K562 (cell line): Measurements from ENCODE around the gene TALDO1. TPM values are rescaled to one million over a fixed set of nuclear protein-coding genes. Genes with fewer than 3 reads are reported as not detected.

ENCODE experiments used
- ATAC-seq: fragments of 200-7000 bp; cut with Tn5 transposase; 3 replicates; pipeline ENCODE4 v1.9.1; 2020; ENCODE audit warnings: moderate library complexity
- BruUV-seq: library from RNA; stranded (reverse); fragments of 400-500 nt; replicated peaks from 2 replicates; lab custom pipeline; 2021; lab: Mats Ljungman, UMichigan
- CTCF ChIA-PET: fragments of 300-600 bp; formaldehyde crosslinking; extraction: SDS; loops from one replicate; lab custom pipeline; 2021; ENCODE audit warnings: low intra/inter-chr PET ratio; lab: Yijun Ruan, JAX
- POLR2A ChIA-PET: fragments of 300-600, 350-650 bp; sonication (Branson Sonifier 250); formaldehyde crosslinking; extraction: SDS; loops from one replicate; lab custom pipeline; 2021; ENCODE audit warnings: antibody characterized with exemption, inconsistent platforms; lab: Yijun Ruan, JAX
- DNase-seq, 4 experiments: peaks; one replicate each; pipeline versions ENCODE4 v3.0.0 to v3.0.0-alpha.2; 2011 to 2018; ENCODE audit warnings: low spot score in 3 of 4, mixed read lengths in 3 of 4; ENCODE audit errors: extremely low read depth in 1 of 4
- FAIRE-seq: peaks from 2 replicates; lab custom pipeline; 2011; peaks lifted over from hg19 to GRCh38; lab: Jason Lieb, UNC
- H2AFZ ChIP-seq: 2 replicates; pipeline ENCODE4 v1.6.0; 2011; ENCODE audit warnings: low read depth, low read length, control low read depth, inconsistent platforms
- H3K27ac ChIP-seq: fragments of 200-600 bp; 3 replicates; pipeline ENCODE4 v1.8.0; 2011; ENCODE audit warnings: low read depth, mild to moderate bottlenecking, control low read depth, inconsistent platforms, low read length, moderate library complexity, mixed read lengths; ENCODE audit errors: extremely low read depth
- H3K27me3 ChIP-seq, 2 experiments: fragments of 300-600 bp in 1 of 2; 2 replicates in 1 of 2; 3 replicates in 1 of 2; pipeline versions ENCODE4 v1.6.0 to v1.8.0; 2011; ENCODE audit warnings: inconsistent platforms in 2 of 2, low read length in 2 of 2, mild to moderate bottlenecking in 1 of 2, mixed read lengths in 1 of 2, moderate library complexity in 1 of 2; ENCODE audit not compliant: control insufficient read depth in 2 of 2, insufficient read depth in 2 of 2
- H3K36me3 ChIP-seq: fragments of 300-600 bp; 3 replicates; pipeline ENCODE4 v1.8.0; 2011; ENCODE audit warnings: mild to moderate bottlenecking, low read length, inconsistent platforms; ENCODE audit not compliant: control insufficient read depth, insufficient read depth
- H3K4me1 ChIP-seq, 2 experiments: fragments of 200-600 bp in 1 of 2; replicated peaks in 1 of 2; 2 replicates in 1 of 2; 3 replicates in 1 of 2; pipeline versions ENCODE4 v1.5.1 to v1.8.0; 2011; ENCODE audit warnings: inconsistent platforms in 2 of 2, low read length in 2 of 2, mild to moderate bottlenecking in 1 of 2, mixed read lengths in 1 of 2, moderate library complexity in 1 of 2; ENCODE audit not compliant: control insufficient read depth in 2 of 2, insufficient read depth in 2 of 2
- H3K4me2 ChIP-seq: 2 replicates; pipeline ENCODE4 v1.6.1; 2011; ENCODE audit warnings: low read length, control low read depth, inconsistent platforms, mixed read lengths; ENCODE audit not compliant: insufficient read depth
- H3K4me3 ChIP-seq: fragments of 200-600 bp; sonication (generic), shearing (Covaris generic); 2 replicates; pipeline ENCODE4 v1.5.1; 2016; ENCODE audit warnings: control low read depth, inconsistent platforms
- H3K79me2 ChIP-seq: fragments of 200-600 bp; 3 replicates; pipeline ENCODE4 v1.8.0; 2011; ENCODE audit warnings: low read length, inconsistent platforms; ENCODE audit not compliant: control insufficient read depth, insufficient read depth
- H3K9ac ChIP-seq, 2 experiments: 2 replicates each; pipeline versions ENCODE4 v1.6.0 to v1.6.1; 2011; ENCODE audit warnings: low read depth in 2 of 2, low read length in 2 of 2, control low read depth in 1 of 2, inconsistent platforms in 1 of 2, mild to moderate bottlenecking in 1 of 2, mixed read lengths in 1 of 2; ENCODE audit not compliant: insufficient read depth in 1 of 2
- H3K9me1 ChIP-seq: one replicate; pipeline ENCODE4 v1.6.0; 2011; ENCODE audit warnings: inconsistent platforms, mild to moderate bottlenecking, low read length, moderate library complexity; ENCODE audit not compliant: control insufficient read depth, insufficient read depth
- H3K9me3 ChIP-seq: replicated peaks from 2 replicates; pipeline ENCODE4 v1.5.1; 2011; ENCODE audit warnings: low read depth, low read length, inconsistent platforms; ENCODE audit not compliant: control insufficient read depth, insufficient read depth
- H4K20me1 ChIP-seq: replicated peaks from 2 replicates; pipeline ENCODE4 v1.6.1; 2011; ENCODE audit warnings: low read length, inconsistent platforms, mixed read lengths; ENCODE audit not compliant: control insufficient read depth, insufficient read depth
- BDP1 ChIP-seq: IDR thresholded peaks from 3 replicates; pipeline ENCODE4 v1.6.1; 2011; ENCODE audit not compliant: insufficient read length, insufficient read depth
- E2F3 ChIP-seq: fragments of 250-450 bp; sonication (Bioruptor Pico); IDR thresholded peaks from 2 replicates; pipeline ENCODE4 v1.4.0; 2020; ENCODE audit warnings: mild to moderate bottlenecking
- GABPB1 ChIP-seq: sonication (generic); formaldehyde crosslinking; IDR thresholded peaks from 2 replicates; pipeline ENCODE4 v1.8.0; 2022; ENCODE audit warnings: mild to moderate bottlenecking, missing genetic modification reagents
- NELFE ChIP-seq: IDR thresholded peaks from 2 replicates; pipeline ENCODE4 v1.6.1; 2011; ENCODE audit warnings: mild to moderate bottlenecking; ENCODE audit not compliant: insufficient read depth, insufficient read length
- OTX1 ChIP-seq: fragments of 450-650 bp; formaldehyde crosslinking; IDR thresholded peaks from 2 replicates; pipeline ENCODE4 v1.4.0; 2022; ENCODE audit warnings: mild to moderate bottlenecking
- THAP7 ChIP-seq: fragments of 250-450 bp; sonication (Bioruptor Pico); IDR thresholded peaks from 2 replicates; pipeline ENCODE4 v1.5.0; 2021
- ZNF311 ChIP-seq: fragments of 250-450 bp; sonication (Bioruptor Pico); IDR thresholded peaks from 2 replicates; pipeline ENCODE4 v1.4.0; 2020; ENCODE audit warnings: mild to moderate bottlenecking, moderate library complexity
- ZNF586 ChIP-seq: fragments of 450-650 bp; formaldehyde crosslinking; conservative IDR thresholded peaks from 2 replicates; pipeline ENCODE4 v1.4.0; 2020; ENCODE audit warnings: mild to moderate bottlenecking, moderate library complexity
- ZNF589 ChIP-seq: fragments of 200-800 bp; sonication (Bioruptor generic); IDR thresholded peaks from 2 replicates; pipeline ENCODE4 v1.6.1; 2016; ENCODE audit warnings: low read depth, missing genetic modification characterization, missing compliant biosample characterization
- WGBS: fragments of 100-300 bp; shearing (Covaris generic); methylation state at CpG from one replicate; pipeline ENCODE4 v1.1.6; 2016; ENCODE audit warnings: low coverage, mixed read lengths; ENCODE audit not compliant: insufficient coverage; ENCODE audit errors: missing lambda C conversion rate; 5-methylcytosine and 5-hydroxymethylcytosine counted together
- in situ Hi-C: fragments of 300-500 bp; cut with MboI; formaldehyde crosslinking; loops from 4 replicates; pipeline ENCODE4 v1.15.0; 2018; ENCODE audit warnings: inconsistent platforms, mixed read lengths
- intact Hi-C: fragments of 100-400 bp; cut with micrococcal nuclease; formaldehyde crosslinking; loops from 2 replicates; pipeline ENCODE4 v1.14.2; 2022
- polyA plus RNA-seq, 8 experiments: library from polyadenylated mRNA; depleted of rRNA in 4 of 8; stranded (reverse) in 5 of 8; unstranded in 3 of 8; fragments of >200 nt; fragmentation: Nextera tagmentation in 2 of 8; fragmentation: Illumina TruSeq in 1 of 8; extraction: Ambion mirVana in 2 of 8; extraction: Trizol in 1 of 8; gene quantifications; 2 replicates each; pipeline versions ENCODE4 v1.2.1 to v1.2.3, GENCODE V29; 2011 to 2014; ENCODE audit warnings: inconsistent platforms in 1 of 8, missing spikeins in 1 of 8
- total RNA-seq, 7 experiments: library from RNA; depleted of rRNA in 6 of 7; stranded (reverse); fragments of >200 nt in 6 of 7; fragmentation: Illumina TruSeq in 2 of 7; extraction: Trizol in 2 of 7; gene quantifications; 2 replicates each; pipeline versions ENCODE4 v1.2.1 to v1.2.3, GENCODE V29; 2011 to 2021; ENCODE audit warnings: low replicate concordance in 1 of 7
- TF ChIP-seq, protein P1 (sequence below): fragments of 200-600 bp; sonication (generic); IDR thresholded peaks from one replicate; pipeline ENCODE4 v1.6.1; 2012; ENCODE audit warnings: mild to moderate bottlenecking, low read depth, low read length, inconsistent platforms

TALDO1 gene
- total and polyA plus RNA-seq, 9 of the 15 experiments (the other 6 are each of a cell fraction or from before 2014, with no cell fraction given) = 260 to 541 (median 441) TPM

- H2AFZ ChIP-seq = no peak overlapping the region
- in situ Hi-C loops (no loop called here), intact Hi-C loops (loop anchor here (2.0 kb wide), 1 partner anchor 29 kb away; the partner anchor contains the start of gene CD151)
- H3K27me3 ChIP-seq = no peaks in the 10 kb centered on the region
- H3K4me2 ChIP-seq = peak overlapping the region; percentile 85
- 76% methylated on average over 15 of the region's 26 CpGs for WGBS
- DNase-seq (no peak), FAIRE-seq (no peak), ATAC-seq (no peak)
- ChIA-PET POLR2A (interaction anchor here (1.0 to 1.9 kb wide), 4 partner anchors 9 to 25 kb away, joined by 3 to 4 read pairs (median 4); no protein-coding TSS in a partner anchor), CTCF (no interaction called here)
- H4K20me1 ChIP-seq = no peaks in the 10 kb centered on the region
- no peak overlapping the region; the same call in 2 of the 3 replicates for H3K27ac ChIP-seq
- H3K9me3 ChIP-seq = no peaks in the 10 kb centered on the region
- no TSS peak for BruUV-seq
- peak overlapping the region; percentile 52 to 97 for H3K9ac ChIP-seq
- peaks cover 33% of the 10 kb centered on the region for H3K79me2 ChIP-seq
- peaks cover 38% of the 10 kb centered on the region; the same call in 1 of the 3 replicates for H3K36me3 ChIP-seq
- peak overlapping the region; percentile 65 for H3K4me3 ChIP-seq
- H3K9me1 ChIP-seq = no peaks in the 10 kb centered on the region
- H3K4me1 ChIP-seq = peaks cover 10 to 87% of the 10 kb centered on the region in 2 experiments; a peak in 4 of 5 replicates
- TF ChIP-seq GABPB1 (CRISPR knock-in tag) (no peak), NELFE (no peak), ZNF586 (CRISPR knock-in tag) (no peak), ZNF311 (CRISPR knock-in tag) (no peak), BDP1 (no peak), ZNF589 (no peak), OTX1 (CRISPR knock-in tag) (no peak), THAP7 (CRISPR knock-in tag) (no peak), E2F3 (no peak)
- TF ChIP-seq, protein P1, sequence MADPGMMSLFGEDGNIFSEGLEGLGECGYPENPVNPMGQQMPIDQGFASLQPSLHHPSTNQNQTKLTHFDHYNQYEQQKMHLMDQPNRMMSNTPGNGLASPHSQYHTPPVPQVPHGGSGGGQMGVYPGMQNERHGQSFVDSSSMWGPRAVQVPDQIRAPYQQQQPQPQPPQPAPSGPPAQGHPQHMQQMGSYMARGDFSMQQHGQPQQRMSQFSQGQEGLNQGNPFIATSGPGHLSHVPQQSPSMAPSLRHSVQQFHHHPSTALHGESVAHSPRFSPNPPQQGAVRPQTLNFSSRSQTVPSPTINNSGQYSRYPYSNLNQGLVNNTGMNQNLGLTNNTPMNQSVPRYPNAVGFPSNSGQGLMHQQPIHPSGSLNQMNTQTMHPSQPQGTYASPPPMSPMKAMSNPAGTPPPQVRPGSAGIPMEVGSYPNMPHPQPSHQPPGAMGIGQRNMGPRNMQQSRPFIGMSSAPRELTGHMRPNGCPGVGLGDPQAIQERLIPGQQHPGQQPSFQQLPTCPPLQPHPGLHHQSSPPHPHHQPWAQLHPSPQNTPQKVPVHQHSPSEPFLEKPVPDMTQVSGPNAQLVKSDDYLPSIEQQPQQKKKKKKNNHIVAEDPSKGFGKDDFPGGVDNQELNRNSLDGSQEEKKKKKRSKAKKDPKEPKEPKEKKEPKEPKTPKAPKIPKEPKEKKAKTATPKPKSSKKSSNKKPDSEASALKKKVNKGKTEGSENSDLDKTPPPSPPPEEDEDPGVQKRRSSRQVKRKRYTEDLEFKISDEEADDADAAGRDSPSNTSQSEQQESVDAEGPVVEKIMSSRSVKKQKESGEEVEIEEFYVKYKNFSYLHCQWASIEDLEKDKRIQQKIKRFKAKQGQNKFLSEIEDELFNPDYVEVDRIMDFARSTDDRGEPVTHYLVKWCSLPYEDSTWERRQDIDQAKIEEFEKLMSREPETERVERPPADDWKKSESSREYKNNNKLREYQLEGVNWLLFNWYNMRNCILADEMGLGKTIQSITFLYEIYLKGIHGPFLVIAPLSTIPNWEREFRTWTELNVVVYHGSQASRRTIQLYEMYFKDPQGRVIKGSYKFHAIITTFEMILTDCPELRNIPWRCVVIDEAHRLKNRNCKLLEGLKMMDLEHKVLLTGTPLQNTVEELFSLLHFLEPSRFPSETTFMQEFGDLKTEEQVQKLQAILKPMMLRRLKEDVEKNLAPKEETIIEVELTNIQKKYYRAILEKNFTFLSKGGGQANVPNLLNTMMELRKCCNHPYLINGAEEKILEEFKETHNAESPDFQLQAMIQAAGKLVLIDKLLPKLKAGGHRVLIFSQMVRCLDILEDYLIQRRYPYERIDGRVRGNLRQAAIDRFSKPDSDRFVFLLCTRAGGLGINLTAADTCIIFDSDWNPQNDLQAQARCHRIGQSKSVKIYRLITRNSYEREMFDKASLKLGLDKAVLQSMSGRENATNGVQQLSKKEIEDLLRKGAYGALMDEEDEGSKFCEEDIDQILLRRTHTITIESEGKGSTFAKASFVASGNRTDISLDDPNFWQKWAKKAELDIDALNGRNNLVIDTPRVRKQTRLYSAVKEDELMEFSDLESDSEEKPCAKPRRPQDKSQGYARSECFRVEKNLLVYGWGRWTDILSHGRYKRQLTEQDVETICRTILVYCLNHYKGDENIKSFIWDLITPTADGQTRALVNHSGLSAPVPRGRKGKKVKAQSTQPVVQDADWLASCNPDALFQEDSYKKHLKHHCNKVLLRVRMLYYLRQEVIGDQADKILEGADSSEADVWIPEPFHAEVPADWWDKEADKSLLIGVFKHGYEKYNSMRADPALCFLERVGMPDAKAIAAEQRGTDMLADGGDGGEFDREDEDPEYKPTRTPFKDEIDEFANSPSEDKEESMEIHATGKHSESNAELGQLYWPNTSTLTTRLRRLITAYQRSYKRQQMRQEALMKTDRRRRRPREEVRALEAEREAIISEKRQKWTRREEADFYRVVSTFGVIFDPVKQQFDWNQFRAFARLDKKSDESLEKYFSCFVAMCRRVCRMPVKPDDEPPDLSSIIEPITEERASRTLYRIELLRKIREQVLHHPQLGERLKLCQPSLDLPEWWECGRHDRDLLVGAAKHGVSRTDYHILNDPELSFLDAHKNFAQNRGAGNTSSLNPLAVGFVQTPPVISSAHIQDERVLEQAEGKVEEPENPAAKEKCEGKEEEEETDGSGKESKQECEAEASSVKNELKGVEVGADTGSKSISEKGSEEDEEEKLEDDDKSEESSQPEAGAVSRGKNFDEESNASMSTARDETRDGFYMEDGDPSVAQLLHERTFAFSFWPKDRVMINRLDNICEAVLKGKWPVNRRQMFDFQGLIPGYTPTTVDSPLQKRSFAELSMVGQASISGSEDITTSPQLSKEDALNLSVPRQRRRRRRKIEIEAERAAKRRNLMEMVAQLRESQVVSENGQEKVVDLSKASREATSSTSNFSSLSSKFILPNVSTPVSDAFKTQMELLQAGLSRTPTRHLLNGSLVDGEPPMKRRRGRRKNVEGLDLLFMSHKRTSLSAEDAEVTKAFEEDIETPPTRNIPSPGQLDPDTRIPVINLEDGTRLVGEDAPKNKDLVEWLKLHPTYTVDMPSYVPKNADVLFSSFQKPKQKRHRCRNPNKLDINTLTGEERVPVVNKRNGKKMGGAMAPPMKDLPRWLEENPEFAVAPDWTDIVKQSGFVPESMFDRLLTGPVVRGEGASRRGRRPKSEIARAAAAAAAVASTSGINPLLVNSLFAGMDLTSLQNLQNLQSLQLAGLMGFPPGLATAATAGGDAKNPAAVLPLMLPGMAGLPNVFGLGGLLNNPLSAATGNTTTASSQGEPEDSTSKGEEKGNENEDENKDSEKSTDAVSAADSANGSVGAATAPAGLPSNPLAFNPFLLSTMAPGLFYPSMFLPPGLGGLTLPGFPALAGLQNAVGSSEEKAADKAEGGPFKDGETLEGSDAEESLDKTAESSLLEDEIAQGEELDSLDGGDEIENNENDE = no peak
Observed at GRCh38 chr11:803770-804598, 56.7 kb downstream of the TALDO1 start.
